OCI-LY7 (cell line): ENCODE measurements around the gene WNK4.

Experiments
- CTCF ChIP-seq: fragments of 200-600 bp; sonication (generic); conservative IDR thresholded peaks from 2 replicates; pipeline ENCODE4 v1.5.1; 2014; ENCODE audit warnings: mild to moderate bottlenecking, antibody characterized with exemption, low read length, moderate library complexity, mixed read lengths
- EZH2phosphoT487 ChIP-seq: fragments of 200-600 bp; sonication (generic); IDR thresholded peaks from 2 replicates; pipeline ENCODE4 v1.6.1; 2018; ENCODE audit warnings: low read depth, borderline replicate concordance, mild to moderate bottlenecking, mixed run types, antibody characterized with exemption, low read length, moderate library complexity, mixed read lengths

DNA sequence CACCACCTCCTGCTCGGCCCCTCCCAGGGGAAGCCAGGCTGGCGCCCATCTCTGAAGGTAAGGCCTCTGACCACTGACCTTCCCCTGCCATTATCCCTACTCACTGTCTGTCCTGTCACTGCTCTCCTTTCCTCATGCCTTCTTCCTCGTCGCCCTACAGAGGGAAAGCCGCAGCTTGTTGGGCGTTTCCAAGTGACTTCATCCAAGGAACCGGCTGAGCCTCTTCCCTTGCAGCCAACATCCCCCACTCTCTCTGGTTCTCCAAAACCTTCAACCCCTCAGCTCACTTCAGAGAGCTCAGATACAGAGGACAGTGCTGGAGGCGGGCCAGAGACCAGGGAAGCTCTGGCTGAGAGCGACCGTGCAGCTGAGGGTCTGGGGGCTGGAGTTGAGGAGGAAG lies 15.1 kb downstream of the WNK4 start:
- no peak for TF ChIP-seq CTCF
- no peak for TF ChIP-seq EZH2phosphoT487
